K562 (cell line): ENCODE data around the gene ADIPOR1. TPM values are rescaled to one million over a fixed set of nuclear protein-coding genes. Genes with fewer than 3 reads are reported as not detected.

ENCODE experiments used
- ATAC-seq: fragments of 200-7000 bp; cut with Tn5 transposase; 3 replicates; pipeline ENCODE4 v1.9.1; 2020; ENCODE audit warnings: moderate library complexity
- BruUV-seq: library from RNA; stranded (reverse); fragments of 400-500 nt; replicated peaks from 2 replicates; lab custom pipeline; 2021; lab: Mats Ljungman, UMichigan
- CTCF ChIA-PET: fragments of 300-600 bp; formaldehyde crosslinking; extraction: SDS; loops from one replicate; lab custom pipeline; 2021; ENCODE audit warnings: low intra/inter-chr PET ratio; lab: Yijun Ruan, JAX
- POLR2A ChIA-PET: fragments of 300-600, 350-650 bp; sonication (Branson Sonifier 250); formaldehyde crosslinking; extraction: SDS; loops from one replicate; lab custom pipeline; 2021; ENCODE audit warnings: antibody characterized with exemption, inconsistent platforms; lab: Yijun Ruan, JAX
- DNase-seq, 4 experiments: peaks; one replicate each; pipeline versions ENCODE4 v3.0.0 to v3.0.0-alpha.2; 2011 to 2018; ENCODE audit warnings: low spot score in 3 of 4, mixed read lengths in 3 of 4; ENCODE audit errors: extremely low read depth in 1 of 4
- FAIRE-seq: peaks from 2 replicates; lab custom pipeline; 2011; peaks lifted over from hg19 to GRCh38; lab: Jason Lieb, UNC
- H2AFZ ChIP-seq: 2 replicates; pipeline ENCODE4 v1.6.0; 2011; ENCODE audit warnings: low read depth, low read length, control low read depth, inconsistent platforms
- H3K27ac ChIP-seq: fragments of 200-600 bp; 3 replicates; pipeline ENCODE4 v1.8.0; 2011; ENCODE audit warnings: low read depth, mild to moderate bottlenecking, control low read depth, inconsistent platforms, low read length, moderate library complexity, mixed read lengths; ENCODE audit errors: extremely low read depth
- H3K27me3 ChIP-seq, 2 experiments: fragments of 300-600 bp in 1 of 2; 2 replicates in 1 of 2; 3 replicates in 1 of 2; pipeline versions ENCODE4 v1.6.0 to v1.8.0; 2011; ENCODE audit warnings: inconsistent platforms in 2 of 2, low read length in 2 of 2, mild to moderate bottlenecking in 1 of 2, mixed read lengths in 1 of 2, moderate library complexity in 1 of 2; ENCODE audit not compliant: control insufficient read depth in 2 of 2, insufficient read depth in 2 of 2
- H3K36me3 ChIP-seq: fragments of 300-600 bp; 3 replicates; pipeline ENCODE4 v1.8.0; 2011; ENCODE audit warnings: mild to moderate bottlenecking, low read length, inconsistent platforms; ENCODE audit not compliant: control insufficient read depth, insufficient read depth
- H3K4me1 ChIP-seq, 2 experiments: fragments of 200-600 bp in 1 of 2; replicated peaks in 1 of 2; 2 replicates in 1 of 2; 3 replicates in 1 of 2; pipeline versions ENCODE4 v1.5.1 to v1.8.0; 2011; ENCODE audit warnings: inconsistent platforms in 2 of 2, low read length in 2 of 2, mild to moderate bottlenecking in 1 of 2, mixed read lengths in 1 of 2, moderate library complexity in 1 of 2; ENCODE audit not compliant: control insufficient read depth in 2 of 2, insufficient read depth in 2 of 2
- H3K4me2 ChIP-seq: 2 replicates; pipeline ENCODE4 v1.6.1; 2011; ENCODE audit warnings: low read length, control low read depth, inconsistent platforms, mixed read lengths; ENCODE audit not compliant: insufficient read depth
- H3K4me3 ChIP-seq: fragments of 200-600 bp; sonication (generic), shearing (Covaris generic); 2 replicates; pipeline ENCODE4 v1.5.1; 2016; ENCODE audit warnings: control low read depth, inconsistent platforms
- H3K79me2 ChIP-seq: fragments of 200-600 bp; 3 replicates; pipeline ENCODE4 v1.8.0; 2011; ENCODE audit warnings: low read length, inconsistent platforms; ENCODE audit not compliant: control insufficient read depth, insufficient read depth
- H3K9ac ChIP-seq, 2 experiments: 2 replicates each; pipeline versions ENCODE4 v1.6.0 to v1.6.1; 2011; ENCODE audit warnings: low read depth in 2 of 2, low read length in 2 of 2, control low read depth in 1 of 2, inconsistent platforms in 1 of 2, mild to moderate bottlenecking in 1 of 2, mixed read lengths in 1 of 2; ENCODE audit not compliant: insufficient read depth in 1 of 2
- H3K9me1 ChIP-seq: one replicate; pipeline ENCODE4 v1.6.0; 2011; ENCODE audit warnings: inconsistent platforms, mild to moderate bottlenecking, low read length, moderate library complexity; ENCODE audit not compliant: control insufficient read depth, insufficient read depth
- H3K9me3 ChIP-seq: replicated peaks from 2 replicates; pipeline ENCODE4 v1.5.1; 2011; ENCODE audit warnings: low read depth, low read length, inconsistent platforms; ENCODE audit not compliant: control insufficient read depth, insufficient read depth
- H4K20me1 ChIP-seq: replicated peaks from 2 replicates; pipeline ENCODE4 v1.6.1; 2011; ENCODE audit warnings: low read length, inconsistent platforms, mixed read lengths; ENCODE audit not compliant: control insufficient read depth, insufficient read depth
- AFF1 ChIP-seq, 2 experiments: fragments of 450-650 bp; IDR thresholded peaks; 2 replicates each; pipeline ENCODE4 v1.6.1; 2018; ENCODE audit warnings: mild to moderate bottlenecking in 2 of 2, low read depth in 1 of 2; ENCODE audit not compliant: partially characterized antibody in 2 of 2
- DLX4 ChIP-seq: fragments of 250-450 bp; sonication (Bioruptor Pico); IDR thresholded peaks from 2 replicates; pipeline ENCODE4 v1.6.1; 2021; ENCODE audit warnings: mild to moderate bottlenecking
- EP300 ChIP-seq: IDR thresholded peaks from 2 replicates; pipeline ENCODE4 v1.6.1; 2012; ENCODE audit warnings: low read length, improper control_type of control experiment
- GATAD2B ChIP-seq: fragments of 450-650 bp; IDR thresholded peaks from 2 replicates; pipeline ENCODE4 v1.6.1; 2017; ENCODE audit warnings: mild to moderate bottlenecking, borderline replicate concordance
- HMG20A ChIP-seq: fragments of 450-650 bp; formaldehyde crosslinking; conservative IDR thresholded peaks from 2 replicates; pipeline ENCODE4 v1.4.0; 2020; ENCODE audit warnings: mild to moderate bottlenecking, mixed read lengths
- NONO ChIP-seq, 2 experiments: fragments of 200-400 bp in 1 of 2; fragments of 450-650 bp in 1 of 2; formaldehyde crosslinking in 1 of 2; IDR thresholded peaks; 2 replicates each; pipeline ENCODE4 v1.6.1; 2017; ENCODE audit warnings: low read depth in 2 of 2, mild to moderate bottlenecking in 2 of 2, moderate library complexity in 2 of 2, low read length in 1 of 2
- PHTF2 ChIP-seq: fragments of 250-450 bp; sonication (Bioruptor Pico); IDR thresholded peaks from 2 replicates; pipeline ENCODE4 v1.5.0; 2021; ENCODE audit warnings: mild to moderate bottlenecking
- SMAD4 ChIP-seq: fragments of 250-450 bp; sonication (Bioruptor Pico); conservative IDR thresholded peaks from 2 replicates; pipeline ENCODE4 v1.8.0; 2021; ENCODE audit warnings: inconsistent platforms, mild to moderate bottlenecking, moderate library complexity
- TEAD1 ChIP-seq, 2 experiments: fragments of 450-650 bp in 1 of 2; sonication (generic) in 1 of 2; formaldehyde crosslinking; IDR thresholded peaks; 2 replicates each; pipeline versions ENCODE4 v1.4.0 to v1.8.0; 2020 to 2022; ENCODE audit warnings: mild to moderate bottlenecking in 2 of 2, missing genetic modification reagents in 1 of 2
- TFAP4 ChIP-seq: sonication (generic); formaldehyde crosslinking; IDR thresholded peaks from 2 replicates; pipeline ENCODE4 v1.8.0; 2022; ENCODE audit warnings: missing genetic modification reagents, mild to moderate bottlenecking, moderate library complexity, borderline replicate concordance
- TRIM24 ChIP-seq, 2 experiments: fragments of 450-650 bp; IDR thresholded peaks; 2 replicates each; pipeline ENCODE4 v1.6.1; 2016
- ZNF395 ChIP-seq: fragments of 200-800 bp; sonication (Bioruptor generic); IDR thresholded peaks from 2 replicates; pipeline ENCODE4 v1.6.1; 2017; ENCODE audit warnings: missing genetic modification characterization, missing compliant biosample characterization
- ZNF408 ChIP-seq: fragments of 250-450 bp; sonication (Bioruptor Pico); IDR thresholded peaks from 2 replicates; pipeline ENCODE4 v1.4.0; 2020; ENCODE audit warnings: low read depth, mild to moderate bottlenecking, moderate library complexity
- WGBS: fragments of 100-300 bp; shearing (Covaris generic); methylation state at CpG from one replicate; pipeline ENCODE4 v1.1.6; 2016; ENCODE audit warnings: low coverage, mixed read lengths; ENCODE audit not compliant: insufficient coverage; ENCODE audit errors: missing lambda C conversion rate; 5-methylcytosine and 5-hydroxymethylcytosine counted together
- in situ Hi-C: fragments of 300-500 bp; cut with MboI; formaldehyde crosslinking; loops from 4 replicates; pipeline ENCODE4 v1.15.0; 2018; ENCODE audit warnings: inconsistent platforms, mixed read lengths
- intact Hi-C: fragments of 100-400 bp; cut with micrococcal nuclease; formaldehyde crosslinking; loops from 2 replicates; pipeline ENCODE4 v1.14.2; 2022
- polyA plus RNA-seq, 8 experiments: library from polyadenylated mRNA; depleted of rRNA in 4 of 8; stranded (reverse) in 5 of 8; unstranded in 3 of 8; fragments of >200 nt; fragmentation: Nextera tagmentation in 2 of 8; fragmentation: Illumina TruSeq in 1 of 8; extraction: Ambion mirVana in 2 of 8; extraction: Trizol in 1 of 8; gene quantifications; 2 replicates each; pipeline versions ENCODE4 v1.2.1 to v1.2.3, GENCODE V29; 2011 to 2014; ENCODE audit warnings: inconsistent platforms in 1 of 8, missing spikeins in 1 of 8
- total RNA-seq, 7 experiments: library from RNA; depleted of rRNA in 6 of 7; stranded (reverse); fragments of >200 nt in 6 of 7; fragmentation: Illumina TruSeq in 2 of 7; extraction: Trizol in 2 of 7; gene quantifications; 2 replicates each; pipeline versions ENCODE4 v1.2.1 to v1.2.3, GENCODE V29; 2011 to 2021; ENCODE audit warnings: low replicate concordance in 1 of 7

The ADIPOR1 gene
- total and polyA plus RNA-seq, 9 of the 15 experiments (the other 6 are each of a cell fraction or from before 2014, with no cell fraction given), result 29.0 to 217 (median 100) TPM

GRCh38 chr1:202944438-202944921, 13.6 kb downstream of the ADIPOR1 start:
- intact Hi-C loops (loop anchor here (1.0 kb wide), 1 partner anchor 25 kb away; no protein-coding TSS in a partner anchor), in situ Hi-C loops (no loop called here)
- peak; percentile 80 to 93 (median 88) for DNase-seq
- no peaks in the 10 kb centered on the region; the same call in 1 of the 2 replicates for H4K20me1 ChIP-seq
- peak overlapping the region; percentile 53 for H3K4me2 ChIP-seq
- H3K4me1 ChIP-seq, result peaks cover 2 to 28% of the 10 kb centered on the region in 2 experiments; a peak in 3 of 5 replicates
- ChIA-PET POLR2A (interaction anchor here (0.6 to 5.8 kb wide), 18 partner anchors 9 to 256 kb away, joined by 3 to 65 read pairs (median 5); partner anchors contain the start of genes KLHL12 and TMEM183A), CTCF (no interaction called here)
- no TSS peak for BruUV-seq
- no peaks in the 10 kb centered on the region for H3K27me3 ChIP-seq
- peak overlapping the region in 1 of 2 experiments; percentile 22; a peak in 2 of 4 replicates for H3K9ac ChIP-seq
- 12% methylated on average over 5 of the region's 5 CpGs for WGBS
- FAIRE-seq, result peak; percentile 97
- H3K27ac ChIP-seq, result peak overlapping the region; percentile 58
- ATAC-seq, result peak; percentile 94
- no peaks in the 10 kb centered on the region for H3K9me1 ChIP-seq
- H2AFZ ChIP-seq, result no peak overlapping the region
- no peaks in the 10 kb centered on the region for H3K9me3 ChIP-seq
- H3K36me3 ChIP-seq, result peaks cover 85% of the 10 kb centered on the region
- H3K4me3 ChIP-seq, result no peak overlapping the region
- peaks cover 7% of the 10 kb centered on the region; the same call in 2 of the 3 replicates for H3K79me2 ChIP-seq
- peak; percentile 68 for TF ChIP-seq SMAD4 (CRISPR knock-in tag)
- peak in 1 of 2 experiments; percentile 69; a peak in 1 of 4 replicates for TF ChIP-seq TEAD1 (CRISPR knock-in tag; IDR thresholded peaks at IDR 0.05)
- TF ChIP-seq DLX4 (CRISPR knock-in tag), result no peak
- TF ChIP-seq HMG20A (CRISPR knock-in tag), result no peak
- peak; percentile 26; the same call in 1 of the 2 replicates for TF ChIP-seq TFAP4 (CRISPR knock-in tag)
- no peak for TF ChIP-seq ZNF408 (CRISPR knock-in tag)
- TF ChIP-seq EP300, result peak; percentile 73
- TF ChIP-seq ZNF395 (CRISPR knock-in tag), result no peak
- TF ChIP-seq NONO (IDR thresholded peaks at IDR 0.05; ENCODE audit: low read depth in 2 of 2, low read length in 1 of 2), result peak in 1 of 2 experiments; percentile 72; a peak in 2 of 4 replicates
- no peak for TF ChIP-seq PHTF2
- peak; percentile 70 to 86; a peak in 3 of 4 replicates for TF ChIP-seq TRIM24 (IDR thresholded peaks at IDR 0.05)
- peak in 1 of 2 experiments; percentile 28 for TF ChIP-seq AFF1 (IDR thresholded peaks at IDR 0.05; ENCODE audit: low read depth in 1 of 2, partially characterized antibody in 2 of 2)
- TF ChIP-seq GATAD2B, result peak; percentile 88
